Measurements from ENCODE around the gene MARK2. TPM values are rescaled to one million over a fixed set of nuclear protein-coding genes. Genes with fewer than 3 reads are reported as not detected.

The MARK2 gene
- polyA plus RNA-seq, 3 donors, result 31.2 to 34.4 (median 33.5) TPM

DNA sequence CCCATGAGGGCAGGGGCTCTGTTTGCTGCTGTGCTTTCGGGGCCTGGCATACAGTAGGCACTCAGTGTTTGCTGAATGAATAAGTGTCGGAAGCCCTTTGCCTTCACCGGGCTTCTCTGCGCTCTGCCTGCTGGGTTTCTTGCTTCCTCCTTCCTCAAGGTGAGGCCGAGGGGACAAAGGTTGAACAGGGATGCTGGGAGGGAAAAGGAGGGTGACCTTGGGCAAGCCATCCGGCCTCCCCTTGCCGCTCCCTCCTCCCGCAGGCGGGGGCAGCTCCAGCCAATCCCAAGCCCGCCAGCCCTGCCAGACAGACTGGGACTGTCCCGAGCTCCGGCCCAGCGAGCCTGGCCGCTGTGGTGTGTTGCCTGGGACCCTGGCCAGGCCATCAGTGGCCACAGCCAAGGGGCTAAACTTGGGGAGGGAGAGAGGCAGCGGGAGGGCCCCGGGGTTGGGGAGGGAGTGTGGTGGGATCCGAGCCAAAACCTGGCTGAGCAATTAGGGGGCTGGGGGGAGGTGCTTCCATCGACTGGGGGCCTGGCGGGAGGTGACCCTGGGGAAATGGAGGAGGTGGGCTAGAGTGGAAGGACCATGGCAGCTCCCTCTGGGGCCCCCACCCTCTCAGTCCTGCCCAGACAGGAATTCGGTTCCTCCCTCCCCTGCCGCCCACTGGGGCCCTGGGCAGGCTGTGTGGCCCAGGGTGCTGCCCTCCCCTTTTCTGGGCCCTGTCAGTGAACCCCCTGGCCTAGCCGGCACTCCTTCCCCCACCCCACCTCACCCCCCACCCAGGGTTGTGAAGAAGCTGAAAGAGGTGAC, 81.4 kb downstream of the MARK2 start:
- DNase-seq (ENCODE audit: low read depth in 3 of 3, low spot score in 2 of 3), result no peak

DNA sequence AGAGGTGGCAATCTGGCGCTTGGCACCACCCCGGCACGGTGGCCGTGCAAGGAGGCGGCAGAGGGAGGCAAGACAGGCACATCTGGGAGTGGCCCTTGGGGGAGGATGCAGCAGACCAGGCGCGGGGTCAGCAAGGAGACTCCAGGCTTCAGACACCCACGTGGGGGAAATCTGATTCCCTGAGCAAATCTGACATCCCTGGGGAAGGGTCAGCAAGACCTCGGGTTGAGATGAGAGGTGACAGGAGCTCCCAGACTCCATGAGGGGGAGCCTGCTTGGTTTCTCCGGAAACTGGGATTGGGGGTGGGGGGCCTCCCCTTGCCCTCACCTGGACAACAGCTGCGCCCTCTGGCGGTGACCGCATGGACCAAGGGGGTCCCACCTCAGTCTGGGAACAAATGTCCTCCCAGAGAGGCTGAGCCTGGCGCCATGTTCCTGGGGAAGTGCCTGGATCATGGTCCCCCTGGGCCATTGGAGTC, 82.1 kb downstream of the MARK2 start:
- no peak for DNase-seq (ENCODE audit: low read depth in 3 of 3, low spot score in 2 of 3)

DNA sequence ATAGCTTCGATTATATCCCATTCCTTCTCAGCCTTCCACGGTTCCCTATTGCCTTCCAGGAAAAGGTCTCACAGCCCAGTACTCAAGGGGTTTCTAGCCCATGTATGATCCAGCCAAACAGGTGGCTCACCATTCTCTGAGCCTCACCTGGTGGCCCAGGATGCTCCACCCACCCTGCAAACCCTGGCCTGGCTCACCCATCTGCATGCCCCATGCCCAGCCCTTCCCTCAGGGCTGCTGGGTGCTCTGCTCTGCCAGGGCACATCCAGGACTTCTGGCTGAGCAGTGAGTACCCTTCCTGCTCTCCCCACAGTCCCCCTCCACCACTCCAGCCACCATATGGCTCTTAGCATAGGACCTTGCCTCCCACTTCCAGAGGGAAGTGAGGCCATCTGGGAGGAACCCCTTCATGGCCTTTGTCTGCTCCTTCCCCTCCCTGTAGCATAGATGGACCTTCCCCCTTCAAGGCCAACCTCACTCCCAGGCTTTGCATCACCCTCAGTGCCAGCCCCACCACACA, 83.8 kb downstream of the MARK2 start:
- no peak for DNase-seq (ENCODE audit: low read depth in 3 of 3, low spot score in 2 of 3)

DNA sequence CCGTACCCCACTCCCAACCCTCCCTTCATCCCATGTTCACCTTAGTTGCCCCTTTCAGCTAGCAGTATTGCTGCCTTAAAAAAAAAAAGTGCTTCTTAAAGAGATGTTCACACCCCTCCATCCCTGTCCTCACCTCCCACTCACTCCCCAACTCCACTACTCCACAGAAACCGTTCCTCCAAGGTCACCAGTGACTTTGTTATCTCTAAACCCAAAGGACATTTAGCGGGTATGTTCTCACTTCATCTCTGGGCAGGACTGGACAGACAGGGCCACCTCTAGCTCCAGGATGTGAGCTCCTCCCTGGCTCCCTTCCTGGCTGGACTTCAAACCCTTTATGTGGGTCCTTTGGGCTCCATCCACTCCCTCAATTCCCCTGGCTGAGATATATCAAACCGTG, 84.4 kb downstream of the MARK2 start:
- no peak for DNase-seq (ENCODE audit: low read depth in 3 of 3, low spot score in 2 of 3)

DNA sequence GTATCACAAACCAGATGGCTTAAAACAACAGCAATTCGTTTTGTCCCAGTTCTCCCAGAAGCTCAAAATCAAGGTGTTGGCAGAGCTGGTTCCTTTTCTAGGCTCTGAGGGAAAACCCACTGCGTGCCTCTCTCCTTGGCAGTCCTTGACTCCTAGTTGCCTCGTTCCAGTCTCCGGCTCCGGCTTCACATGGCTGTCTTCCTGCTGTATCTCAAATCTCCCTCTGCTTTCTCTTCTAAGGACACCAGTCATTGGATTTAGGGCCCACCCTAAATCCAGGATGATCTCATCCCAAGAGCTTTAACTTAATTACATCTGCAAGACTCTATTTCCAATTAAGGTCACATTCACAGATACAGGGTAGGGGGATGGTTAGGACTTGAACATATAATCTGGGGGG, 90.7 kb downstream of the MARK2 start:
- no peak for DNase-seq (ENCODE audit: low read depth in 3 of 3, low spot score in 2 of 3)

DNA sequence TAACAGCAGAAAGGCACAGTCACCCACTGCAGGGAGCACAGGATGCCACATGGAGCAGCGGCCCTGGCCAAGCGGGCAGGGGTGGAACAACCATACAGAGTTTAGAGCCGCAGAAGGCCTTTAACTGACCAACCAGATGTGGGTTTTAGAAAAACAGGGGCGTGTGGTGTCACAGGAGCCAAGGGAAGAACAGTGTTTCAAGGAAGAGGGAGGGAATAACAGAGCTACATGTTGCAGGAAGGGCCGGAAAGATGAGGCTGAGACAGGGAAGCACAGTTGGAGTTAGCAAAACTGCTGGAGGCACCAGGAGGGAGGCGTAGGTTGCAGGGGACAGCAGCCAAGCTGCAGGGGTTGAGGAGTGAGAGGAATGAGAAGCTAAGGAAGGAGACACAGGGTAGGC, 92.1 kb downstream of the MARK2 start:
- DNase-seq (ENCODE audit: low read depth in 3 of 3, low spot score in 2 of 3), result no peak

DNA sequence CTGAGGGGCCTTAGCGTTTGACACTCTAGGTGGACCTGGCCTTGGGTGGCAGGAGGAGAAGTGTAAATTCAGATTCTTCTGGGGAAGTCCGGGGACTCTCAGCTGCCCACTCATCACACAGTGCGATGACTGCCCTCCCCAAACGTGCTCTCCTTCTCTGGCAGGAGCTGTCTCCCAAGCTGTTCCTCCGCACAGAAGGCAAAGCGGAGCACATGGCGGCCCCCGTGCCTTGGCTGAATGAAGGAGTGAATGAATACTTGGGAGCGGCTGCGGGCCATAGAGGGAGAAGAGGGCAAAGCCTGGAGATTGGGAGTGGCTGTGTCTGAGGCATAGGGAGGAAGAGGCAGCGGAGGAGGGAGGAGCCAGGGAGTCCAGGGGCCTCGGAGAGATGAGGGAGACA, 93.0 kb downstream of the MARK2 start:
- DNase-seq (ENCODE audit: low read depth in 3 of 3, low spot score in 2 of 3), result no peak

DNA sequence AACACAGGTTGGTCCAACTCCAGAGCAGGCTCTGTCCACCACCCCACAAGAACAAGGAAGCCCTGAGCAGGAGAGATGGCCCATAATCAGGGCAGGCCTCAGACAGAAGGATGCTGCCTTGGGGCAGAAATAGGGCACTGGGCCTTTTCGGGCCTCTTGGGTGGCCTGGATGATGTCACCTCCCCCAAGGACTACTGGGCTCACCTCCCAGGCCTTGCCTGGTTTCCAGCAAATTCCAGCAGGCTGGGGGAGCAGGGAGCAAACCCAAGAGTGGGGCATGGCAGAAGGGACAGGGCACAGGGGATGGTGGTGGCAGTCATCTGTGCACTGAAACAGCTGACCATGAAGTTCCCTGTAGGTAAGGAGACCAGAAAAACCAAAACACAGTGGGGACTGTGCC, 94.5 kb downstream of the MARK2 start:
- DNase-seq (ENCODE audit: low read depth in 3 of 3, low spot score in 2 of 3), result no peak

DNA sequence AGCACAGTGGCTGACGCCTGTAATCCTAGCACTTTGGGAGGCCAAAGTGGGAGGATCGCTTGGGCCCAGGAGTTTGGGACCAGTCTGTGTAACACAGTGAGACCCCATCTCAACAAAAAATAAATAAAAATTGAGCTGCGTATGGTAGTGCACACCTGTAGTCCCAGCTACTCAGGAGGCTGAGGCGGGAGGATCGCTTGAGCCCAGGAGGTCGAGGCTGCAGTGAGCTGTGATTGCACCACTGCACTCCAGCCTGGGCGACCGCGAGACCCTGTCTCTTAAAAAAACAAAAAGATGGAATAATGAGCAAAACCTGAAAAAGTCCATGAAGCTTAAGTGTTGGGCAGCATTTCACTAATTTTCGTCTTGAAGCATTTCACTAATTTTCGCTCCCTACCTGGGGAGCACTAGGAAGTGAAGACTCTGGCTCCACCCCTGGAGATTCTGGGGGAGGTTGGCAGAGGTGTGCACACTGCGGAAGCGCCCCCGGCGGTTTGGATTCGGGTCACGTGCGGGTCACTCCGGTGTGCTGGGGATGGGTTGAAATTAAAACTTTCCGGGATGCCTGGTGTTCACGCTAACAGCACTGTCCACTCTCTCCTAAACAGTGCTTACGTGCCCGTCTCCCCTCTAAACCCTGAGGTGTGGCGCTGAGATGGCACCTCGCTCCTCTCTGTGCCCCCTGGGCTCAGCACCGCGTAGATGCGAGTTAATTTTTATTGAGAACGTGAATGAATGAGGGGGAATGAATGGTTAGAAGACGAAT, 99.0 kb downstream of the MARK2 start:
- DNase-seq (ENCODE audit: low read depth in 3 of 3, low spot score in 2 of 3), result no peak

DNA sequence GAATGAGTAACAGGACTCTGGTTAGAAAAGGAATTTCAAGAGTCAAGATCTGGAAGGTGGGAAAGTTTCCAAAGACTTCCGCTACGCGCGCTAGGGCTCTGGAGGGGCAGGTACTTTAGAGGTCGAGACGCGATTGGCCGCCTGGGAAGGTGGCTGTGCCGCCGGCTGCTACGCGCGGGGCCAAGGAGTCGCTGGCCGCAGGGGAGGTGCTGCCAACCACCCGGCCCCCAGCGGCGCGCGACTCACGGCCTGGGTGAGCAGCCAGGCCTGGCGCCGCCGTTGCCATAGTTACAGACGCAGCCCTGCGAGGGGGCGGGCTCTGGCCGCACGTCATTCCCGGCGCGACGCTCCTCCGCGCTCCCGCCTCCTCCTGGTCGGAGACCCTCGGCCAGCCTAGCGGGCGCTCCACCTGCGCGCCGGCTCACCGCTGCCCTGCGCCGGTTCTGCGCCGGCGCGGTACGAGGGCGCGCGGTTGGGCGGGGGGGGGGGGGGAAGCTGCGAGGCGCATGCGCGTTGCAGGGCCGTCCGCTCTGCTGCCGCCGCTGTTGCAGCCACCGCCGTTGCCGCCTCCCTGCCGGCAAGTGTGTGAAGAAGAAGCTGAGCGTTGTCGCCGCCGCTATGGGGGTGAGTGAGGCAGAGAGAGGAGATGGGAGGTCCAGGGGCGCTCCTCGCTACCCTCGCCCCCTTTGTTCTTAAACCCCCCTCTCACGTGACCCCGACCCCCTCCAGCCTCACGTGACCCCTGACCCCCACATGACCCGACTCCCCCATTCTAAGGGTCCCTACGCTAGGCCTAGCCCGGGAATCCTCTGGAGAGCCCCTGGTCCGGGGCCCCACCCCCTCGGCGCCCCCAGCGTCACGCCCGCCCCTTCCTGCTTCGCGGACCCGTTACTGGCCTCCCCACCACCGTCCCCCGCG, 99.8 kb downstream of the MARK2 start, which contains the start of gene NAA40:
NAA40 (plus strand) TSS at position 524 of the 918 bp plus-strand sequence; CDS start at position 619, 95 bp downstream.
- peak; percentile 85 to 90 (median 87) for DNase-seq (ENCODE audit: low read depth in 3 of 3, low spot score in 2 of 3)

DNA sequence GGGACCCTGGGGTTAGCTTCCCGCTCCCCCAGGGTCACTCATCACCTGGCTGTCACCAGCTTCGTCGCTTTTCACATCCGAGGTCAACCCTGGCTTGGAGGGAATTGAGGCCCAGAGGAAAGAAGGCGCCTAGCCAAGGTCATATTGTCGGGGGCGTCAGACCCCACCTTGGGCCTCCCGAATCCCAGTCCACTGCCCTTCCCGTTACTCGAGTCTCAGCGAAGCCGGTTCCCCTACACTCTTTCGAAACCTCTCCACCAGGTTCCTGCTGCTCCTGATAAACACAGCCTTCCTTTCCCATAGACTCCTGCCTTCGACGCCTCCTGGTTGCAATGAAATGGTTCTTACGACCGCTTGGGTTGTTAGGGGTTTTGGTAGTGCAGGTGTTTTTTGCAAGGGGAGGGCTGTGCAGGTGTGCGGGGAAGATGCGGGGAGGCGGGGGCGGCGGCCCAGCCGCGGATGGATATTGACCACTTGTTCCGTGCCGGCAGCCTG, 100.5 kb downstream of the MARK2 start:
- DNase-seq (ENCODE audit: low read depth in 3 of 3, low spot score in 2 of 3), result no peak

DNA sequence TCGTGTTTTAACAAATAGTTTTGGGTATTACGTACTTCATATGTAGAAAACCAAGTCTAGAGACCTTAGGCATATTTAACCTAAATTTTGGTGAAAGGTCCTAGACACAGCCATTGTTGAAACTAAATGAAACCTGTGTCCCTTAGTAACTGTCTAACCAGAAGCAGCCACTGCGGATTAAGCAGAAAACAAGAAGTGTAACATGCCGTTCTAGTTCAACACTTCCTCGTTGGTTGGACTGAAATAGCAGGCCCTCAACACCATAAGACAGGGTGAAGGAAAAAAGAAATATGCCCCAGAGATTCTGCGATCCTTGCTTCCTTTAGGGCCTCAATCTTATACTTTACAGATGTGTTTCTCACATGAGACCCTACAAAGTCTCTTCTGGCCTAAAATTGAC, 101.9 kb downstream of the MARK2 start:
- no peak for DNase-seq (ENCODE audit: low read depth in 3 of 3, low spot score in 2 of 3)

DNA sequence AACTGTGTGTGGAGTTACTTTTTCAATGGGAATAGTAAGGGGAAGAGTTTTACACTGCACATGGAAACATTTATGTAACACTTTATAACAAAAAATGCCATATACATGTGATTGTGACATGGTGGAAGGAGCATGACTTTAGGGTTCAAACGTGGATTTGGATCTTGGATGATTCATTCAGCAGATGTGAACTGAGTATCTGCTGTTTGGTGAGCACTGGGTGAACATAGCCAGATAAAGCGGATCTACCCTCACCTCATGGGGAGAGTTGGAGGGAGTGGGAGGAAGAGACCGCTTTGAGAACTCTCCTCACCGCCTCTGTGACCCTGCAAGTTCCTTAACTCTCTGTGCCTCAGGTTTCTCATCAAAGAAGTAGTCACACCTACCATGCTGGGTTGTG, 103.0 kb downstream of the MARK2 start:
- no peak for DNase-seq (ENCODE audit: low read depth in 3 of 3, low spot score in 2 of 3)

DNA sequence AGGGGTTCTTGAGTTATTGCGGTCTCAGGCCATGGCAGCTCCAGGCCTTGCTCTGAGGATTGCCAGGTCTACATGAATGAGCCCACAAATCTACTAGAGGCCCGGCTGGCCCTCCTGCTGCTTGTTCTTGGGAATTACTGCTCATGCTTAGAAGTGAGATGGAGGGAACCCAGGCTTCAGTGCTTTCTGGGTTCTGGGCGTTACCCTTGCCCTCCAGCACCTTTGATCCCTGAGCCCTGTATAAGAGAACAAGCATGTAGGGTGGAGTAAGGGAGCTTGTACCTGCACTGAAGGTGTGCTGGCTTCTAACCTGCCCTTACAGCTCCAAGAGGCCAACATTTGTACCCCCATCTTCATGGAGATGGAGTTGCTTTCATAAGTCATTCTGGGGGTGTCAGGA, 103.9 kb downstream of the MARK2 start:
- no peak for DNase-seq (ENCODE audit: low read depth in 3 of 3, low spot score in 2 of 3)

DNA sequence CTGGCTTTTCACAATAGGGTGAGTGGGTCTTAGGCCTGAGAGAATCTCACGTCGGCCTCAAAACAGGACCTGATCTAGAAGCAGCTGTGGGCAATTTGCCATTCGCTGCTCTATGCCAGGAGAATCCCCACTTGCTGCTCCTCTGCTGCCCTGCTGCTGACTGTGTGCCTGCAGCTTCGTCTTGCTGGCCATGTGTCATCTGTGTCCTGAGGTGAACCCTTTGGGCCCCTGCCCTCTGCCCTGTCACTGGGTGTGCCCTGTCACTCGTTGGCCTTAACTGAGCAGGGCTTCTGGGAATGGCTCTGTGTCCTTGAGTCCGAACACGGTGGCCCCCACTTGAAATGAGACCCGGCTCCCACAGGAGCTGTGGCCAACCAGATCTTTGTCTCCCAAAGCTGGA, 106.1 kb downstream of the MARK2 start:
- DNase-seq (ENCODE audit: low read depth in 3 of 3, low spot score in 2 of 3), result no peak

DNA sequence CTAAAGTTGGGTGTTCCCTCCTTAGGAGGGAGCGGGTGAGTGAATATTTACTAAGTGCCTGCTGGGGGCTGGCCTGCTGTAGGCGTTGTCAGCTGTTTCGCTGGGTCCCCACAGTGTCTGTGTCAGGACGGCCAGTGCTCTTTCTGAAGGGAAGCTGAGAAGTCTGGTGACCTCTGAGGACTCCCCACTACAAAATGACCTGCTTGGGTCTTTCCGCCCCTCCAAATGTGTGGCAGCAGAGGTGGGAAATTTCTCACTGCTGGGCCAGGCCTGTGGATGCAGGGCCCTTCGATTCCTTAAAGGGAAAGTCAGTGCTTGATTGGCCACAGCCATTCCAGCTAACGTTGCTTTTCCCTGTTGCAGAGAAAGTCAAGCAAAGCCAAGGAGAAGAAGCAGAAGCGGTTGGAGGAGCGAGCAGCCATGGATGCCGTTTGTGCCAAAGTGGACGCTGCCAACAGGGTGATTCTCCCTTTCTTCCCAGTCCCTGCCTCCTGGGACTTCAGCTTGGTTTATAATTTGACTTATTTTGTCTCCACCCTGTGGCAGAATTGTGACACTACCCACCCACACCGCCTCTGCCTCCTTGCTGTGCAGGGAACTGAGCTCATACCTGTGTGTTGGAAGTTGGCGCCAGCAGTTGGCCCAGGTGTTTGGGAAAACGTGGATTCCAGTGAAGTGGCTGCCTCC, 106.7 kb downstream of the MARK2 start:
- peak in 1 of 3 donors; percentile 67 for DNase-seq (ENCODE audit: low read depth in 3 of 3, low spot score in 2 of 3)

DNA sequence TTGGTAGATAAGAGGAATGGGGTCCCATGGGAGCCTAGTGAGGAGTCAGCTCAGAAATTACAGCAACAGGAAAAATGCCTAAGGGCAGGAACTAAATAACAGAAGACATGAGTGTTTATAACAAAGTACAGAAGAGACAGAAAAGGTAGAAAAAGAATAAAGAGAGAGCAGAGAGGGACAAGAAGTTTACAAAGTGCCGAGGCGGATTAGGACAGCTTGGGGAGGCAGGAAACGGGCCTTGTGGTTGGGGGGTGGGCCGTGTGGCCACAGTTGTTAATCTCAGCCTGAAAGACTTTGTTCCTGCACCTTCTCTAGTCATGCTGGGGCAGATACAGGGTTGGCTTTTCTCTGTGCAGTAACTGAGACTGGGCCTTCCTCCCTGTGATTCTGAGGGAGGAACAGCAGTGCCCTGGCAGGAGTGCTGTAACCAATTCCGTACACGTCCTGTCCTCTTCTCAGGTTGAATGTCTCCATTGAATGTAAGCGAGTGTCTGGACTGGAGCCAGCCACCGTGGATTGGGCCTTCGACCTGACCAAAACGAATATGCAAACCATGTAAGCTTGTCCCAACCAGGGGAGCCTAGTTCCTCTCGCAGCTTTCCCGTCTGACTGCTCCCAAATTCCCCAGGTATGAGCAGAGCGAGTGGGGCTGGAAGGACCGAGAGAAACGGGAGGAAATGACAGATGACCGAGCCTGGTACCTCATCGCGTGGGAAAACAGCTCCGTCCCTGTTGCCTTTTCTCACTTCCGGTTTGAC, 113.0 kb downstream of the MARK2 start:
- no peak for DNase-seq (ENCODE audit: low read depth in 3 of 3, low spot score in 2 of 3)

DNA sequence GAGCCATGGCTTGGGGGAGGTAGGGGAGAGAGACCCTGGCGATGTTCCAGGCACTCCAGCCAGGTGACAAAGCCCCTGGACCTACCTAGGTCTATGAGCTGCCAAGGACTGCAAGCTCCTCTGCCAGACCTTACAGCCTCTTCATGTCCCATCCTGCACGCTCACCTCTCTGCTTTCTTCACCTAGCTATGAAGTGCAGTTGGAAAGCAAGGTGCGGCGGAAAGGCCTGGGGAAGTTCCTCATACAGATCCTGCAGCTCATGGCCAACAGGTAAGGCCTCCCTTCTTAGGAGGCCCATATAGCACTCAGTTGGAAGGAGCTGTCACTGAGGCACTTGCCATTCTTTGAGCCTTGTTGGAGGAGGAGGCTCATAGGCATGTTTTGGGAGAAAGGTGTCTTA, 113.7 kb downstream of the MARK2 start:
- no peak for DNase-seq (ENCODE audit: low read depth in 3 of 3, low spot score in 2 of 3)

DNA sequence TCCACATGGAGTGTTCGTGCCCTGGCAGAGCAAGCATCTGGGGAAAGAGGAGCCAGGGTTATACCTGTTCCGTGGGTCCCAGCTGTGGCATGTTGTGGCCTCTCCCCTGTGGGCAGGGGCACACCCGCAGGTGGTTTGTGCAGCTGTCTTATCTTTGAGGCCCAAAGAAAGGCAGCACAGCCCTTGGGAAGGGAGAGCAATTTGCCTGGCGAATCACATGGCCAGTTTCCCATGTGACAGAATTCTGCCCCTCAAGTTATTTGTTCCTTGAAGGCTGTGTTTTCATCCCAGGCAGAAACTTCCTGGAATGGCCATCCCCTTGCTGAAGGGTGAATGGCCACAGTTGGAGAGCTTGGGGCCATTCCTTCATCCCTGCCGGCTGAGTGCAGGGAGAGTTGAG, 119.1 kb downstream of the MARK2 start:
- no peak for DNase-seq (ENCODE audit: low read depth in 3 of 3, low spot score in 2 of 3)
